HG03565 (cell line): Measurements from ENCODE around the gene CIP2A.
"Not testable (repeated sequence)": the region's sequence is repeated elsewhere in the genome, so short reads cannot be mapped to it uniquely, and the experiment has no call there.

Source experiments
- ATAC-seq: cut with Tn5 transposase; IDR thresholded peaks from one replicate; pipeline ENCODE4 v1.9.1; 2021; ENCODE audit warnings: mild to moderate bottlenecking, moderate library complexity; ENCODE audit not compliant: unreplicated experiment

CIP2A gene

GRCh38 chr3:108589081-108589997, at the start of gene CIP2A, which contains the start of gene DZIP3:
CIP2A (minus strand) TSS chr3:108589438; CDS start chr3:108589375, 63 bp downstream.
DZIP3 (plus strand) TSS chr3:108589722; CDS start chr3:108605407, 15,685 bp downstream.
- ATAC-seq = peak; percentile 77

GRCh38 chr3:108629974-108630373, 40.7 kb upstream of the CIP2A start:
- ATAC-seq = no peak

- ATAC-seq = no peak
Measured at GRCh38 chr3:108623504-108623903, 34.3 kb upstream of the CIP2A start.

GRCh38 chr3:108620250-108620649, 31.0 kb upstream of the CIP2A start:
- ATAC-seq = no peak

- not testable (repeated sequence) for ATAC-seq
Measured at GRCh38 chr3:108616090-108616489, 26.9 kb upstream of the CIP2A start.

- ATAC-seq = no peak
Measured at GRCh38 chr3:108610651-108611050, 21.4 kb upstream of the CIP2A start.

- no peak for ATAC-seq
Measured at GRCh38 chr3:108608750-108609149, 19.5 kb upstream of the CIP2A start.

GRCh38 chr3:108605491-108605890, 16.3 kb upstream of the CIP2A start:
- ATAC-seq = no peak

GRCh38 chr3:108605028-108605427, 15.8 kb upstream of the CIP2A start:
- ATAC-seq = no peak

GRCh38 chr3:108603691-108604090, 14.5 kb upstream of the CIP2A start:
- no peak for ATAC-seq

- ATAC-seq = no peak
Measured at GRCh38 chr3:108602935-108603294, 13.7 kb upstream of the CIP2A start.

- peak; percentile 45 for ATAC-seq
Measured at GRCh38 chr3:108602249-108602934, 13.2 kb upstream of the CIP2A start.

- ATAC-seq = peak; percentile 35
Measured at GRCh38 chr3:108599677-108600409, 10.6 kb upstream of the CIP2A start.

- ATAC-seq = no peak
Measured at GRCh38 chr3:108598375-108598774, 9.1 kb upstream of the CIP2A start.

GRCh38 chr3:108595321-108595720, 6.1 kb upstream of the CIP2A start:
- ATAC-seq = no peak

- no peak for ATAC-seq
Measured at GRCh38 chr3:108590460-108590859, 1.2 kb upstream of the CIP2A start.

GRCh38 chr3:108589998-108590323, 723 bp upstream of the CIP2A start:
- ATAC-seq = no peak

GRCh38 chr3:108588601-108589000, 637 bp downstream of the CIP2A start:
- ATAC-seq = no peak

- no peak for ATAC-seq
Measured at GRCh38 chr3:108578064-108578463, 11.2 kb downstream of the CIP2A start.

GRCh38 chr3:108569336-108569735, 19.9 kb downstream of the CIP2A start:
- no peak for ATAC-seq

GRCh38 chr3:108566599-108566998, 22.6 kb downstream of the CIP2A start:
- no peak for ATAC-seq
